Prostate gland (tissue), 2 donors: ENCODE measurements around the gene HLA-DMA.

ENCODE experiments used
- CTCF ChIP-seq, 4 experiments: fragments of 200-600 bp in 2 of 4; fragments of 450-650 bp in 2 of 4; sonication (generic) in 2 of 4; IDR thresholded peaks; 1 replicate in 3 of 4; 2 replicates in 1 of 4; pipeline ENCODE4 v1.5.1; 2016 to 2019; ENCODE audit warnings: antibody characterized with exemption in 4 of 4, mild to moderate bottlenecking in 2 of 4, moderate library complexity in 2 of 4
- POLR2A ChIP-seq: fragments of 450-650 bp; IDR thresholded peaks from one replicate; pipeline ENCODE4 v1.6.1; 2016; ENCODE audit warnings: antibody characterized with exemption, mild to moderate bottlenecking
- POLR2AphosphoS5 ChIP-seq: sonication (generic); formaldehyde crosslinking; IDR thresholded peaks from one replicate; pipeline ENCODE4 v1.6.1; 2017; ENCODE audit warnings: antibody characterized with exemption

- TF ChIP-seq CTCF (IDR thresholded peaks at IDR 0.05), result no peak
- TF ChIP-seq POLR2AphosphoS5, result no peak
- TF ChIP-seq POLR2A, result no peak
These were observed 20.5 kb upstream of the HLA-DMA start for GRCh38 chr6:32973144-32974015.
